Measurements from ENCODE around the gene SPDYE11.
"Not testable (repeated sequence)": the region's sequence is repeated elsewhere in the genome, so short reads cannot be mapped to it uniquely, and the experiment has no call there.

The SPDYE11 gene, protein sequence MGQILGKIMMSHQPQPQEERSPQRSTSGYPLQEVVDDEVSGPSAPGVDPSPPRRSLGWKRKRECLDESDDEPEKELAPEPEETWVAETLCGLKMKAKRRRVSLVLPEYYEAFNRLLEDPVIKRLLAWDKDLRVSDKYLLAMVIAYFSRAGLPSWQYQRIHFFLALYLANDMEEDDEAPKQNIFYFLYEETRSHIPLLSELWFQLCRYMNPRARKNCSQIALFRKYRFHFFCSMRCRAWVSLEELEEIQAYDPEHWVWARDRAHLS

DNA sequence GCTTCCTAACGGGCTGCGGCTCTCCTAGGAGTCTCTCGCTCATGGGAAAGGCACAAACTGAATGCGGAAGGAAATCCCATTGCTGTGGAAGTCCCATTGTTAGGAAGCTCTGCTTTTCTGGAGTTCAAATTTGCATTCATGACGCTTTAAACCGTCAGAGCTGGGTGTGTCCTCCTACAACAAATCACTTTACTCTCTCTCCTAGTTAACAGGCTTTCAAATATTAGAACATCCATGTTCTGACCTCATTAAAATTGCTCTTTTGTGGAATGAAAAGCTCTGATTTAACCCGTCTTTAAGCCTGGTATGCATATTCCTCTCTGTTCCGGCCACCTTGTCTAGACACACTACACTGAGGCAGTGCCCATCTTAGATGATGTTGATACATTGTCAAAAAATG is at the start of gene SPDYE11:
Gene SPDYE11 (minus strand): TSS at position 101 of the 400 bp plus-strand sequence. CDS start 1,800 bp downstream, outside the sequence.
- DNase-seq (ENCODE audit: low read depth in 2 of 2) = not testable (repeated sequence)

DNA sequence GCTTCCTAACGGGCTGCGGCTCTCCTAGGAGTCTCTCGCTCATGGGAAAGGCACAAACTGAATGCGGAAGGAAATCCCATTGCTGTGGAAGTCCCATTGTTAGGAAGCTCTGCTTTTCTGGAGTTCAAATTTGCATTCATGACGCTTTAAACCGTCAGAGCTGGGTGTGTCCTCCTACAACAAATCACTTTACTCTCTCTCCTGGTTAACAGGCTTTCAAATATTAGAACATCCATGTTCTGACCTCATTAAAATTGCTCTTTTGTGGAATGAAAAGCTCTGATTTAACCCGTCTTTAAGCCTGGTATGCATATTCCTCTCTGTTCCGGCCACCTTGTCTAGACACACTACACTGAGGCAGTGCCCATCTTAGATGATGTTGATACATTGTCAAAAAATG is 28.2 kb upstream of the SPDYE11 start, which contains the start of gene SPDYE9:
Gene SPDYE9 (minus strand): TSS at position 101 of the 400 bp plus-strand sequence. CDS start 1,800 bp downstream, outside the sequence.
- not testable (repeated sequence) for DNase-seq (ENCODE audit: low read depth in 2 of 2)

DNA sequence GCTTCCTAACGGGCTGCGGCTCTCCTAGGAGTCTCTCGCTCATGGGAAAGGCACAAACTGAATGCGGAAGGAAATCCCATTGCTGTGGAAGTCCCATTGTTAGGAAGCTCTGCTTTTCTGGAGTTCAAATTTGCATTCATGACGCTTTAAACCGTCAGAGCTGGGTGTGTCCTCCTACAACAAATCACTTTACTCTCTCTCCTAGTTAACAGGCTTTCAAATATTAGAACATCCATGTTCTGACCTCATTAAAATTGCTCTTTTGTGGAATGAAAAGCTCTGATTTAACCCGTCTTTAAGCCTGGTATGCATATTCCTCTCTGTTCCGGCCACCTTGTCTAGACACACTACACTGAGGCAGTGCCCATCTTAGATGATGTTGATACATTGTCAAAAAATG is 28.0 kb downstream of the SPDYE11 start, which contains the start of gene SPDYE8:
Gene SPDYE8 (minus strand): TSS at position 101 of the 400 bp plus-strand sequence. CDS start 1,800 bp downstream, outside the sequence.
- not testable (repeated sequence) for DNase-seq (ENCODE audit: low read depth in 2 of 2)

DNA sequence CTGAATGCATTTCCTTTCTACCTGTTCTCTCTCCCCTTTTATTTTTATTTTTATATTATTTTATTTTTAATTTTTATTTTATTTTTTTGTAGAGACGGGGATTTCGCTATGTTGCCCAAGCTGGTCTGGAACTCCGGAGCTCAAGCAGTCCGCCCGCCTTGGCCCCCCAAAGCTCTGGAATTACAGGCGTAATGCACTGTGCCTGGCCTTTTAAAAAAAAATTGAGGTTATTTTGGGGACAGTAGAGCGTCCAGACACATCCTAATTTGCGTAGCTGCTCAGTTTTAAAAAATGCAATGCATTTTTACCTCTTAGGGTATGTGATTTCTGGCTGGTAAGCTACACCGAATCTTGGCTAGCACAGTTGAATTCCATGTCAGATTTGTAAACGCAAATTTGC is 51.2 kb downstream of the SPDYE11 start:
- DNase-seq (ENCODE audit: low read depth in 2 of 2) = not testable (repeated sequence)

DNA sequence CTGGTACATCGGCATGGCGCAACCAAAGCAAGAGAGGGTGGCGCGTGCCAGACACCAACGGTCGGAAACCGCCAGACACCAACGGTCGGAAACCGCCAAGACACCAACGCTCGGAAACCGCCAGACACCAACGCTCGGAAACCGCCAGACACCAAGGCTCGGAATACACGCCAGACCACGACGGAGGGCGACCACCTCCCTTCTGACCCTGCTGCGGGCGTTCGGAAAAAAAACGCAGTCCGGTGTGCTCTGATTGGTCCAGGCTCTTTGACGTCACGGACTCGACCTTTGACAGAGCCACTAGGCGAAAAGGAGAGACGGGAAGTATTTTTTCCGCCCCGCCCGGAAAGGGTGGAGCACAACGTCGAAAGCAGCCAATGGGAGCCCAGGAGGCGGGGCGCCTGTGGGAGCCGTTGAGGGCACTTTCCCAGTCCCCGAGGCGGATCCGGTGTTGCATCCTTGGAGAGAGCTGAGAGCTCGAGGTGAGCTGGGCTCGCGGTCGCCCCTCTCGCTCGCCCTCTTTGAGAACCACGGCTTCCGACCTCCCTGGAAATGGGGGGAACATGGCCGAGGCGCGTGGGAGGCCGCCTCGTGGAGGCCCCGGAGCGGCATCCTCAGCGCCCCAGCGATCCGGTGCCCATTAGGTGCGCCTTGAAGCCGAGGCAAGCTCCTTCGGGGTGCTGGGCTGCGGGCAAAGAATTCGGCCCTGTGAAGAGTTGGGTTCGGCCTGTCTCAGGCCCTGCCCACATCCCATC is 51.8 kb downstream of the SPDYE11 start:
- peak; percentile 82 to 91 for DNase-seq (ENCODE audit: low read depth in 2 of 2)

DNA sequence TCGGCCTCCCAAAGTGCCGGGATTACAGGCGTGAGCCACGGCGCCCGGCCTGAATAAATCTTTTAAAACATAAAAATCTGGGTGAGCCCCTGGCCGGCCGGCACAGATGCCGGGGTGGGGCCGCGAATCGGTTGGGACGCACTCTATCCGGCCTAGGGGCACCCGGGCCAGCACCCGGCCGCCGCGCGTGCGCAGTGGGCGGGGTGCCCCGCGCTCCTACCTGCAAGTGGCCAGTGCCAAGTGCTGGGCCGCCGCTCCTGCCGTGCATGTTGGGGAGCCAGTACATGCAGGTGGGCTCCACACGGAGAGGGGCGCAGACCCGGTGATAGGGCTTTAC is 52.4 kb downstream of the SPDYE11 start:
- peak; percentile 40 to 56 for DNase-seq (ENCODE audit: low read depth in 2 of 2)

DNA sequence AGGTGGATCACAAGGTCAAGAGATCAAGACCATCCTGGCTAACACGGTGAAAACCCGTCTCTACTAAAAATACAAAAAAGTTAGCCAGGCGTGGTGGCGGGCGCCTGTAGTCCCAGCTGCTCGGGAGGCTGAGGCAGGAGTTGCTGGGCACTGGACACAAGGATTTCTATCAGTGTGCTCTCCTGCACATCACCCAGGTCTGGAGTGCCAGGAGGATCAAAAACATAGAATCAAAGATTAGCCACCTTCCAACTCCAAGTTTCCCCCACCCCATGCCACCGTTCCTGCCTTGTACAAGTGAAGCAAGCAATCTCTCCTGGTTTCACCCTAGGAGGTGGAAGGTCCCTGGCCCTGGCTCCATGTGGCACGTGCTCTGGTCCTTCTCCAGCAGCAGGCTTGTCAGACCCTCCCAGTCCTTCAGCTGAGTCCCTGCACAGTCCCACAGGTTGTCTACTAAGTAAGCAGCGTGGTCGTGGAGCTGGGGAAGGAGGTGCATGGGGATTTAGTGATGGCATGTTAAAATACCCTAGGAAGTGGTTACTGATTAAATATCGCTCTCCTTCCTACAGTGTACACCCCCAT is 59.7 kb downstream of the SPDYE11 start:
- DNase-seq (ENCODE audit: low read depth in 2 of 2) = not testable (repeated sequence)

Measured in stimulated activated CD4-positive, alpha-beta T cell treated with anti-CD3 and anti-CD28 coated beads, Interleukin-15, amount 100 ng/mL, for 48 hours (primary cell).